Glutamatergic neuron (in vitro differentiated cells): ENCODE measurements around the gene HDAC9. TPM values are rescaled to one million over a fixed set of nuclear protein-coding genes. Genes with fewer than 3 reads are reported as not detected.
A peak's percentile ranks its signal among the peaks of the same experiment; 100 is the strongest.

Source experiments
- DNase-seq: peaks from one replicate; pipeline ENCODE4 v3.0.0; 2022
- H3K27ac Mint-ChIP-seq: one replicate; pipeline ENCODE4 v1.8.0; 2020; ENCODE audit warnings: mild to moderate bottlenecking, mixed read lengths, inconsistent platforms; ENCODE audit not compliant: unreplicated experiment
- H3K27me3 Mint-ChIP-seq: one replicate; pipeline ENCODE4 v1.8.0; 2020; ENCODE audit warnings: mild to moderate bottlenecking, moderate library complexity, mixed read lengths, inconsistent platforms; ENCODE audit not compliant: unreplicated experiment
- H3K36me3 Mint-ChIP-seq: one replicate; pipeline ENCODE4 v1.8.0; 2020; ENCODE audit warnings: mild to moderate bottlenecking, mixed read lengths, inconsistent platforms; ENCODE audit not compliant: unreplicated experiment
- H3K4me1 Mint-ChIP-seq: one replicate; pipeline ENCODE4 v1.8.0; 2020; ENCODE audit warnings: mild to moderate bottlenecking, low read depth, mixed read lengths, inconsistent platforms; ENCODE audit not compliant: unreplicated experiment
- H3K4me3 Mint-ChIP-seq: one replicate; pipeline ENCODE4 v1.8.0; 2020; ENCODE audit warnings: mild to moderate bottlenecking, mixed read lengths, inconsistent platforms; ENCODE audit not compliant: unreplicated experiment
- H3K9me3 Mint-ChIP-seq: one replicate; pipeline ENCODE4 v1.8.0; 2020; ENCODE audit warnings: mild to moderate bottlenecking, moderate library complexity, mixed read lengths, inconsistent platforms; ENCODE audit not compliant: unreplicated experiment
- total RNA-seq: library from RNA; stranded (reverse); fragmentation: NEBNext Ultra II Directional; extraction: Animal tissue kit (Norgen Biotek cat#: 25700); gene quantifications from one replicate; pipeline ENCODE4 v1.2.1, GENCODE V29; 2021; ENCODE audit not compliant: unreplicated experiment
- TF ChIP-seq, protein P1 (sequence below): fragments of 200-600 bp; sonication (generic); IDR thresholded peaks from one replicate; pipeline ENCODE4 v1.5.0; 2021; ENCODE audit not compliant: partially characterized antibody, unreplicated experiment

The HDAC9 gene
- total RNA-seq, 1 donor from 2014 or later = 94.8 TPM

DNA sequence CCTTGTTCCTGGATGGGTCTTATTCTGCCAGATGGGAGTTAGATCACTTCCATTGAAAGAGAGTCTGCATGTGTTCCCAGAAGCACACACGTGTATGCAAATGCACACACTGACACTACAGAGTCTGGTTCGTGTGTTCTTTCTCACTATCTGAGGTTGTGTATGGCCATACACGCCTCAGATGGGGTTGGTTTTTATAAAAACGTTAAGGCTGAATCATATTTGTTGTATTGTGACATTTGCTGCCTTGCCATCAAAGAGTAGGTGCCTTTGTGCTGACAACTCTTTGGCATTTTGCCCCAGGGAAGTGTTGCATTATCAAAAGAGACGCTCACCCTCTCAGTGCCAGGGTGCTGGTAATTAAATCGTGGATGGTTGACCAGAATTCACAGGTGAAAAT is 37.7 kb upstream of the HDAC9 start:
- TF ChIP-seq, protein P1, sequence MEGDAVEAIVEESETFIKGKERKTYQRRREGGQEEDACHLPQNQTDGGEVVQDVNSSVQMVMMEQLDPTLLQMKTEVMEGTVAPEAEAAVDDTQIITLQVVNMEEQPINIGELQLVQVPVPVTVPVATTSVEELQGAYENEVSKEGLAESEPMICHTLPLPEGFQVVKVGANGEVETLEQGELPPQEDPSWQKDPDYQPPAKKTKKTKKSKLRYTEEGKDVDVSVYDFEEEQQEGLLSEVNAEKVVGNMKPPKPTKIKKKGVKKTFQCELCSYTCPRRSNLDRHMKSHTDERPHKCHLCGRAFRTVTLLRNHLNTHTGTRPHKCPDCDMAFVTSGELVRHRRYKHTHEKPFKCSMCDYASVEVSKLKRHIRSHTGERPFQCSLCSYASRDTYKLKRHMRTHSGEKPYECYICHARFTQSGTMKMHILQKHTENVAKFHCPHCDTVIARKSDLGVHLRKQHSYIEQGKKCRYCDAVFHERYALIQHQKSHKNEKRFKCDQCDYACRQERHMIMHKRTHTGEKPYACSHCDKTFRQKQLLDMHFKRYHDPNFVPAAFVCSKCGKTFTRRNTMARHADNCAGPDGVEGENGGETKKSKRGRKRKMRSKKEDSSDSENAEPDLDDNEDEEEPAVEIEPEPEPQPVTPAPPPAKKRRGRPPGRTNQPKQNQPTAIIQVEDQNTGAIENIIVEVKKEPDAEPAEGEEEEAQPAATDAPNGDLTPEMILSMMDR = no peak
- H3K4me3 Mint-ChIP-seq = no peak overlapping the region
- no peaks in the 10 kb centered on the region for H3K9me3 Mint-ChIP-seq
- peak overlapping the region; percentile 60 for H3K27ac Mint-ChIP-seq
- H3K27me3 Mint-ChIP-seq = no peaks in the 10 kb centered on the region
- H3K4me1 Mint-ChIP-seq = peaks cover 12% of the 10 kb centered on the region
- H3K36me3 Mint-ChIP-seq = no peaks in the 10 kb centered on the region
- no peak for DNase-seq

DNA sequence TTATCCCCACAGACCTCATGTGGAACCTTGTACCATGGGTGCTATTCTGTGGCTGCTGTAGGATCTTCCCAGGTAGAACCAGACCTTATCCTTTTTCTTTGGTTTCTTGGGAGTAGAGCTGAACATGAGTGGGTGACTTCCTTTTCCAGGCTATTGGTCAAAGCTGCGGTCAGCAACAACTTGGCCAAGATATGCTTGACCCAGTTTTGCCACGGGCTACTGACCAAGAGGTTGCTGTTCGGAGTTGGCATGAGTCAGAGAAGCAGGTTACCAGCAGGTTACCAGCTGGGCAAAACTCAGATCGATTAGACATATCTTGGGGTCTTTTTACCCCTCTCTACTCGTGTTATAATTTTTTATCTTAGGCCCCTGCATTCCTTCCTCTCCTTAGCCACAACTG is 36.7 kb upstream of the HDAC9 start:
- Mint-ChIP-seq H3K4me3 (no peak overlapping the region), H3K27me3 (no peaks in the 10 kb centered on the region), H3K27ac (no peak overlapping the region), H3K9me3 (no peaks in the 10 kb centered on the region), H3K36me3 (no peaks in the 10 kb centered on the region), H3K4me1 (peaks cover 12% of the 10 kb centered on the region)
- DNase-seq = no peak
- TF ChIP-seq, protein P1 = no peak

DNA sequence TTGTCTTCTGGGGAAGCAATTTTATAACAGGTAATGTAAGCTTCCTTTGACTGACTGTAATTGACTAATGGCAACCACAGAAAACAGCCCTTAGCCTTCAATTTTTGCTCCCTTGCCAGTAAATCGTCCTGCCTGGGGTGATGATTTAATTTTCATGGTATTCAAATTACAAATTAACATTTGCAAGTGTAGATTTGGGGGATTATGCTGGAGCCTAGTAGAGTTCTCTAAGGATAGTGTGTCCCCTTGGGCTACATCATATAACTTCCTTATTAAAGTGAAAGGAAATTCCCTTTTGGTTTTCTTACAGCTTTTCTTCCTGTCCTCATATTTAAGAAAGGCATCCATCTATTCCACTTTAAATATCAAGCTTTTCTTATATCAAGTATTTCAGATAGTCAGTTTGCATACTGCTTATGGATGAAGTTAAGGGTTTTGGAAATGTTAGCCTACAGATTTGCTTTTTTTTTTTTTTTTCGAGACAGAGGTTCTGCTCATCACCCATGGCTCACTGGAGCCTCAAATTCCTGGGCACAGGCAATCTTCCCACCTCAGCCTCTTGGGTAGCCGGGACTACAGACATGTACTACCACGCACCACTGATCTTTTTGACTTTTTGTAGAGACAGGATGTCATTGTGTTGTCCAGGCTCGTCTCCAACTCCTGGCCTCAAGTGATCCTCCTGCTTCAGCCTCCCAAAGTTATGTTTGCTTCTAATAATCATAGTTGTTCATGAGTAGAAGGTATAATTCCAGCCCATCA is 35.9 kb upstream of the HDAC9 start:
- no peak overlapping the region for H3K27ac Mint-ChIP-seq
- H3K4me1 Mint-ChIP-seq = peaks cover 12% of the 10 kb centered on the region
- no peaks in the 10 kb centered on the region for H3K9me3 Mint-ChIP-seq
- H3K36me3 Mint-ChIP-seq = no peaks in the 10 kb centered on the region
- no peak for DNase-seq
- TF ChIP-seq, protein P1 = no peak
- no peaks in the 10 kb centered on the region for H3K27me3 Mint-ChIP-seq
- no peak overlapping the region for H3K4me3 Mint-ChIP-seq

DNA sequence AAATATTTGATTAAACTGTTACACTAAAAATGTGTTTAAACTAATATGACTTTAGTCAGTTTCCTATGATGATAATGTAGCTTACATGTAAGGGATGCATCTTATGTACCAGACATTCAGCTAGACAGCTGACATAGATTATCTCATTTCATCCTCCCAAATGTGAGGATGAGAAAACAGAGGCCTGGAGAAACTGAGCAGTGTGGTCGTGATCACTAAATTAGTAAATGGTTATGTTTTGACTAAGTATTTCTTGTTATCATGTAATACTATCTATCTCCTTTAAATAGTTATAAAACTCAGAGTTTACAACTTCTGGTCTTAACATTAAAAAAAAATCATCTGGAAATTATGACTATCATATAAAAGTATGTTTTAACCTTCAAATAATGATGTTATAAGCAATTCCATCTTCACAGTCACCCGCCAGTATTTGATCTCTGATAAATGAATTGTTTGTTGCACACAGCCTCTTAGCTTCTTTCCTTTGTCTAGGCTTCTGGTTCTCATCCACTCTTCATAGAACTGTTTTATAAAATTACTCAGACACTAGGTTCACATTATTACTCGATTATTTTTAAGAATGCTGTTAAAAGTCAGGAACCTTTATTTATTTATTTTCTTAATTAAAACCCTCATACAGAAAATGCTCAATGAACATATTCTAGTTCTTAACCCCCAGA is 33.6 kb upstream of the HDAC9 start:
- TF ChIP-seq, protein P1 = no peak
- Mint-ChIP-seq H3K36me3 (no peaks in the 10 kb centered on the region), H3K4me1 (peaks cover 8% of the 10 kb centered on the region), H3K9me3 (no peaks in the 10 kb centered on the region), H3K27ac (no peak overlapping the region), H3K27me3 (no peaks in the 10 kb centered on the region), H3K4me3 (no peak overlapping the region)
- DNase-seq = no peak

DNA sequence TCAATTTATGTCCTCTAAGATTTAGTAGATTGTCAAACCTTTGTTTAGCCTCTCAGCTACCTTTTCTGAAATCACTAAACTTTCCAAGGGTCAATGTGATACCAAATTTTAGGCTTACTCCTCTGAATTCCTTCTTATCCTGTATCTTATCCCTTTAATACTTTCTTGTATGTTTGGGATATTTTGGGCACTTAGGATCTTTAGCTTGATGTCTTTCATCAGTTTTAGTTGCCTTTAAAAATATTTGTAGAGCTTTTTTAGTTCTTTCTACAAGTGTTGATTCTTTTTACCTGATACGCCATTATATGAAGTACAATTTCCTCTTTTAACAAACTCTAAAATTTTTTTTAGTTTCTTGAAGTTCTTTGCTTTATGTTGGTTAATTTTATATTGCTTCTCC is 30.7 kb upstream of the HDAC9 start:
- Mint-ChIP-seq H3K4me1 (no peaks in the 10 kb centered on the region), H3K4me3 (no peak overlapping the region), H3K27me3 (no peaks in the 10 kb centered on the region), H3K36me3 (no peaks in the 10 kb centered on the region), H3K27ac (no peak overlapping the region), H3K9me3 (no peaks in the 10 kb centered on the region)
- TF ChIP-seq, protein P1 = no peak
- no peak for DNase-seq
